A549 (cell line): ENCODE data around the gene LCN1. TPM values are rescaled to one million over a fixed set of nuclear protein-coding genes. Genes with fewer than 3 reads are reported as not detected.

Experiments
- ATAC-seq, 2 experiments: fragments of 200-7000 bp in 1 of 2; fragments of >200 bp in 1 of 2; cut with Nextera tagmentation in 1 of 2; cut with Tn5 transposase in 1 of 2; 3 replicates each; pipeline versions ENCODE4 v1.8.0 to v1.9.1; 2018 to 2020; ENCODE audit warnings: mild to moderate bottlenecking in 1 of 2, moderate library complexity in 1 of 2
- CTCF ChIA-PET: fragments of 300-600 bp; sonication (Branson Sonifier 250); formaldehyde crosslinking; extraction: SDS; loops from one replicate; lab custom pipeline; 2021; ENCODE audit warnings: antibody characterized with exemption, inconsistent platforms; lab: Yijun Ruan, JAX
- POLR2A ChIA-PET: fragments of 350-600 bp; formaldehyde crosslinking; extraction: SDS; loops from one replicate; lab custom pipeline; 2021; ENCODE audit warnings: antibody characterized with exemption, inconsistent platforms; lab: Yijun Ruan, JAX
- DNase-seq, 2 experiments: peaks; one replicate each; pipeline versions ENCODE4 v3.0.0 to v3.0.0-alpha.2; 2011 to 2016; ENCODE audit warnings: low read depth in 1 of 2, low spot score in 1 of 2
- FAIRE-seq: peaks from 2 replicates; lab custom pipeline; 2011; peaks lifted over from hg19 to GRCh38; lab: Jason Lieb, UNC
- H3K27ac ChIP-seq, 2 experiments: fragments of >200 bp; sonication (Bioruptor Twin); formaldehyde crosslinking; 3 replicates each; pipeline ENCODE4 v1.5.1; 2016 to 2017
- H3K4me1 ChIP-seq: fragments of >200 bp; sonication (Bioruptor Twin); formaldehyde crosslinking; 3 replicates; pipeline ENCODE4 v1.6.1; 2016
- H3K4me2 ChIP-seq: fragments of >200 bp; sonication (Bioruptor Twin); formaldehyde crosslinking; 3 replicates; pipeline ENCODE4 v1.6.1; 2016
- H3K4me3 ChIP-seq: fragments of >200 bp; sonication (Bioruptor Twin); formaldehyde crosslinking; 3 replicates; pipeline ENCODE4 v1.5.1; 2016
- H3K9me3 ChIP-seq: fragments of >200 bp; sonication (Bioruptor Twin); formaldehyde crosslinking; 3 replicates; pipeline ENCODE4 v1.6.1; 2016
- BHLHE40 ChIP-seq: IDR thresholded peaks from 2 replicates; pipeline ENCODE4 v1.6.1; 2012; ENCODE audit warnings: low read depth, low read length, inconsistent platforms
- CBX2 ChIP-seq: fragments of 200-600 bp; sonication (generic); IDR thresholded peaks from 2 replicates; pipeline ENCODE4 v1.6.1; 2016; ENCODE audit warnings: low read depth, mild to moderate bottlenecking, borderline replicate concordance
- CEBPB ChIP-seq, 2 experiments: fragments of >200 bp in 1 of 2; sonication (Bioruptor Twin) in 1 of 2; formaldehyde crosslinking in 1 of 2; IDR thresholded peaks; 2 replicates each; pipeline ENCODE4 v1.6.1; 2012 to 2016
- EHMT2 ChIP-seq: fragments of 200-600 bp; sonication (generic); IDR thresholded peaks from 2 replicates; pipeline ENCODE4 v1.6.1; 2016; ENCODE audit warnings: antibody characterized with exemption, low read depth, mild to moderate bottlenecking, moderate library complexity
- ESRRA ChIP-seq: fragments of 150-350 bp; IDR thresholded peaks from 2 replicates; pipeline ENCODE4 v1.6.1; 2014; ENCODE audit warnings: mild to moderate bottlenecking, low read length, borderline replicate concordance
- FOSL2 ChIP-seq, 2 experiments: fragments of 450-650 bp in 1 of 2; fragments of >200 bp in 1 of 2; sonication (Bioruptor Twin) in 1 of 2; formaldehyde crosslinking; IDR thresholded peaks; 2 replicates each; pipeline versions ENCODE4 v1.5.0 to v1.6.1; 2016 to 2020; ENCODE audit warnings: mild to moderate bottlenecking in 1 of 2, moderate library complexity in 1 of 2
- FOXS1 ChIP-seq: fragments of 250-450 bp; sonication (Bioruptor Pico); IDR thresholded peaks from 2 replicates; pipeline ENCODE4 v1.5.0; 2020; ENCODE audit warnings: mild to moderate bottlenecking, moderate library complexity
- HDAC2 ChIP-seq: fragments of 200-600 bp; sonication (generic); IDR thresholded peaks from 2 replicates; pipeline ENCODE4 v1.6.1; 2016
- HEYL ChIP-seq: fragments of 250-450 bp; sonication (Bioruptor Pico); IDR thresholded peaks from 2 replicates; pipeline ENCODE4 v1.8.0; 2021; ENCODE audit warnings: mild to moderate bottlenecking, moderate library complexity
- HOXA7 ChIP-seq: fragments of 250-450 bp; sonication (Bioruptor Pico); IDR thresholded peaks from 2 replicates; pipeline ENCODE4 v1.5.0; 2020; ENCODE audit warnings: mild to moderate bottlenecking, moderate library complexity
- HOXB5 ChIP-seq: fragments of 250-450 bp; sonication (Bioruptor Pico); IDR thresholded peaks from 2 replicates; pipeline ENCODE4 v1.5.0; 2020; ENCODE audit warnings: mild to moderate bottlenecking, moderate library complexity
- JUNB ChIP-seq: fragments of >200 bp; sonication (Bioruptor Twin); formaldehyde crosslinking; IDR thresholded peaks from 2 replicates; pipeline ENCODE4 v1.6.1; 2016
- KDM5A ChIP-seq: fragments of 200-600 bp; sonication (generic); IDR thresholded peaks from 2 replicates; pipeline ENCODE4 v1.6.1; 2016; ENCODE audit warnings: antibody characterized with exemption, mild to moderate bottlenecking
- MAFK ChIP-seq: fragments of 450-650 bp; IDR thresholded peaks from 2 replicates; pipeline ENCODE4 v1.6.1; 2014; ENCODE audit not compliant: partially characterized antibody
- MAZ ChIP-seq: fragments of 150-350 bp; IDR thresholded peaks from 2 replicates; pipeline ENCODE4 v1.6.1; 2014; ENCODE audit warnings: antibody characterized with exemption, low read depth, low read length, borderline replicate concordance
- MYC ChIP-seq: IDR thresholded peaks from 2 replicates; pipeline ENCODE4 v1.6.1; 2012; ENCODE audit warnings: mild to moderate bottlenecking, inconsistent platforms, low read length, improper control_type of control experiment, borderline replicate concordance
- NPAS2 ChIP-seq: fragments of 250-450 bp; sonication (Bioruptor Pico); IDR thresholded peaks from 2 replicates; pipeline ENCODE4 v1.8.0; 2022; ENCODE audit warnings: mild to moderate bottlenecking, moderate library complexity, borderline replicate concordance
- PHF8 ChIP-seq: fragments of 200-600 bp; sonication (generic); IDR thresholded peaks from 2 replicates; pipeline ENCODE4 v1.6.1; 2016; ENCODE audit warnings: low read depth, mild to moderate bottlenecking, antibody characterized with exemption, moderate library complexity, borderline replicate concordance
- RAD21 ChIP-seq, 2 experiments: fragments of >200 bp in 1 of 2; sonication (Bioruptor Twin) in 1 of 2; formaldehyde crosslinking in 1 of 2; IDR thresholded peaks in 1 of 2; conservative IDR thresholded peaks in 1 of 2; 2 replicates in 1 of 2; 3 replicates in 1 of 2; pipeline ENCODE4 v1.6.1; 2012 to 2018; ENCODE audit warnings: inconsistent platforms in 1 of 2
- RARB ChIP-seq: fragments of 250-450 bp; sonication (Bioruptor Pico); IDR thresholded peaks from 2 replicates; pipeline ENCODE4 v1.8.0; 2021; ENCODE audit warnings: mild to moderate bottlenecking, moderate library complexity
- RFX5 ChIP-seq: fragments of 450-650 bp; IDR thresholded peaks from 2 replicates; pipeline ENCODE4 v1.7.1; 2014; ENCODE audit warnings: antibody characterized with exemption, mild to moderate bottlenecking, moderate library complexity
- RNF2 ChIP-seq: fragments of 200-600 bp; sonication (generic); IDR thresholded peaks from 2 replicates; pipeline ENCODE4 v1.6.1; 2016; ENCODE audit warnings: low read depth, mild to moderate bottlenecking, antibody characterized with exemption, moderate library complexity, borderline replicate concordance
- SMC3 ChIP-seq: fragments of >200 bp; sonication (Bioruptor Twin); formaldehyde crosslinking; IDR thresholded peaks from 3 replicates; pipeline ENCODE4 v1.6.1; 2018; ENCODE audit warnings: inconsistent platforms
- ZFP36 ChIP-seq: fragments of 450-650 bp; IDR thresholded peaks from 2 replicates; pipeline ENCODE4 v1.6.1; 2014; ENCODE audit warnings: borderline replicate concordance; ENCODE audit not compliant: partially characterized antibody
- ZSCAN20 ChIP-seq: fragments of 250-450 bp; sonication (Bioruptor Pico); IDR thresholded peaks from 2 replicates; pipeline ENCODE4 v1.8.0; 2022; ENCODE audit warnings: mild to moderate bottlenecking, moderate library complexity
- WGBS: methylation state at CpG from one replicate; pipeline ENCODE4 v1.1.6; 2017; ENCODE audit errors: missing lambda C conversion rate; 5-methylcytosine and 5-hydroxymethylcytosine counted together
- polyA plus RNA-seq, 4 experiments: library from polyadenylated mRNA; depleted of rRNA in 3 of 4; stranded (reverse); fragments of >200 nt; fragmentation: RNase III in 1 of 4; extraction: RNeasy Plus Mini Kit Qiagen cat#74134 plus additional on column Dnase treatment in 1 of 4; gene quantifications; 2 replicates in 3 of 4; 3 replicates in 1 of 4; pipeline ENCODE4 v1.2.3, GENCODE V29; 2011 to 2017
- TF ChIP-seq, protein P1 (sequence below): fragments of 250-450 bp; sonication (Bioruptor Pico); IDR thresholded peaks from 2 replicates; pipeline ENCODE4 v1.5.0; 2020; ENCODE audit warnings: low read depth, mild to moderate bottlenecking, moderate library complexity
- TF ChIP-seq, protein P2 (sequence below): fragments of 450-650 bp; IDR thresholded peaks from 2 replicates; pipeline ENCODE4 v1.6.1; 2014; ENCODE audit warnings: antibody characterized with exemption
- TF ChIP-seq, protein P3 (sequence below): IDR thresholded peaks from 2 replicates; pipeline ENCODE4 v1.6.1; 2012
- TF ChIP-seq, protein P4 (sequence below): IDR thresholded peaks from 2 replicates; pipeline ENCODE4 v1.6.1; 2012; ENCODE audit warnings: low read depth, borderline replicate concordance

LCN1 gene
- polyA plus RNA-seq, 2 of the 4 experiments (the other 2 are of a cell fraction), result not detected

DNA sequence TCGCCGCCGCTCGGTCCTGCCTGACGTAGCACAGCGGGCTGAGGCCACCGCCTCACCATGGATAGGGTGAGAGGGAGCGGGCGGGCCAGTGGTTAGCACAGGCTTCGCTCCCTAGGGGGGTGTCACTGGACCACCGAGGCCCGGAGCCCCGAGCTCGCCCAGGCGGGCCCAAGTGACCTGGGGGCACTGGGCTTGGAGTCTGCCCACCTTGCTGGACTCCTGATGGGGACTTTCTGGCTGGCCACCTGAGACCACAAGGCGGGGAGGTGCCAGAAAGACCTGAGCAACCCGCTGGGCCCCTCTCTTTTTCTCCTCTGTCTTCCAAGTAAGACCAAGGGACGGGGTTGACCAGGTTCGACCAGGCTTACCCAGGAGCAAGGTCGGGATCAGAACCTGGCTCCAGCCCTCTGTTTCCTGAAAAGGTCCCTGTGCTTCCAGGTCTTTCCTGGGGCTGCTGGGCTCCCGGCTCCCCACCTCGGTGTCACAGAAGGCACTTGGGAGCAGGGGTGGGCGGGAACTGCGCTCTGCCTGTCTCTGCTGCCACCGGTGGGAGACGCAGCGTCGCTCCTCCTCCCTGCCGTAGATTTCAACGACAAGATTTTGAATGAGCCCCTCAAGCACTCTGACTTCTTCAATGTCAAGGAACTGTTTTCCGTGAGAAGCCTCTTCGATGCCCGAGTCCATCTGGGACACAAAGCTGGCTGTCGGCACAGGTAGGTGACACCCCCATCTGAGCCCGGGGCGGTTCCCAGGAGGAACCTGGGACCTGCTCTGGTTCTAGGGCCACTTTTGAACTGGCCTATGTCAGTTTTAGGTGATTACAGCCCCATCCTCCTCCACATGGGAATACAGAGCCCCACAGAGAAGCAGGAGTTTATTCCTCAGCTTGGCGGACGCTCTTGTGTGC lies 19.7 kb upstream of the LCN1 start:
- POLR2A ChIA-PET, result no interaction called here
- CTCF ChIA-PET, result interaction anchor here (1.0 to 1.5 kb wide), 3 partner anchors 12 to 50 kb away, joined by 3 to 4 read pairs (median 3); no protein-coding TSS in a partner anchor
- H3K4me2 ChIP-seq, result peak overlapping the region; percentile 84
- TF ChIP-seq MAZ, result no peak
- 0 out of 2 replicates have a peak, but pooled peaks have one; percentile 28 for TF ChIP-seq BHLHE40
- no peak for TF ChIP-seq JUNB
- no peak for TF ChIP-seq RNF2
- no peak for TF ChIP-seq HOXA7 (CRISPR knock-in tag)
- TF ChIP-seq, all 56 proteins: peak for 1
- ATAC-seq, result peak; percentile 44 to 79
- WGBS, result 55% methylated on average over 26 of the region's 38 CpGs
- DNase-seq, result peak; percentile 71 to 83
- H3K27ac ChIP-seq, result peak overlapping the region; percentile 99
- H3K4me3 ChIP-seq, result peak overlapping the region; percentile 100
- H3K4me1 ChIP-seq, result peaks cover 17% of the 10 kb centered on the region
- no peak for FAIRE-seq
- no peaks in the 10 kb centered on the region for H3K9me3 ChIP-seq

DNA sequence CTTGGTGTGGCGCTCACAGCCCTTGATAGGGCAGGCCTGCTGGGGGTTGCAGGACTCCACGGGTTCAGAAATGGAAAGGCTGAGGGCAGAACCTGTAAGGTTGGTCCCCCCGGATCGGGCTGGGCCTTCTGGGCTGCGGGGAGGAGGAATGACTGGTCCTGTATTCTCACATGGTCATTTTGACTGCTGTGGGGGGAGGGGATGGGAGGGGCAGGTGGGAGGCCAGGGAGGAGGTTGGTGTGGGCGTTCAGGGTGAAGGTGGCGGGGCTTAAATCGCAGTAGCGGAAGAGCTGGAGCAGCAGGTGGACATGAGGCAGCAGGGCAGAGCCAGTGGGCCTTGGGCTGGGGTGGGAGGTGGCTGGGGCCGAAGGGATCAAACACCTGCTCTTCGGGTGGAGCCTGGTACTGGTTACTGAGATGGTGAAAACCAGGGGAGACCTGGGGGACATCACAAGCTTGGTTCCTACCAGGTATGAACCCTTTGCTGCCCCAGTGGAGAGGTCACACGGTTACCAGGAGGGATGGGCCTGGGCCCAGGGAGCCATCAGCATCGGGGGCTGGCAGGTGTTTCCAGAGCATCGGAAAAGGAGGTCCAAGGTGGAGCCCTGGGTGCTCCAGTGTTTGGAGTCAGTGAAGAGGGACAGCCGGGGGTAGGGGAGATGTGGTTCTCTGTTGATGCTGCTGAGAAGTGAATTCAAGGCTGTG lies 18.9 kb upstream of the LCN1 start:
- POLR2A ChIA-PET, result no interaction called here

DNA sequence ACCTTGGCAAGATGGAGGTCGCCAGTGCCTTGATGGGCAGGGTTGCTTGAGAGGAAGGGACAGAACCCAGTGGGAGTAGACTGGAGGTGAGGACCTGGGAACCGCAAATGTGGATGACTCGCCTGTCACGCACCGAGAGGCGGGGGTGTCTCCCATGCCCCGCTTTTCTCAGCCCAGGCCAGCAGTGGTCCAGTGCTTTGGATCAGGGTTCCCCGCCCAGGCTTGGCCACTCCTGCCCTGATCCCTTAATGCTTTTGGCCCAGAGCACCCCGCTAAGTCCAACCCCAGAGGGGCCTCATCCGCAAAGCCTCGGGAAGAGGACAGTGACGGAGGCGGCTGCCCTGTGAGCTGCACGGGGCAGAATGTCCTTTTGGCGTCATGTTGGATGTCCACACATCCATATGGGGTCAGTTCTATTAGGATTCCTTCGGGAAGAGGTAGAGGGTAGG lies 18.3 kb upstream of the LCN1 start:
- 91% methylated on average over 16 of the region's 16 CpGs for WGBS
- H3K9me3 ChIP-seq, result no peaks in the 10 kb centered on the region
- DNase-seq, result no peak
- CTCF ChIA-PET, result interaction anchor here (1.0 to 2.2 kb wide), 3 partner anchors 10 to 49 kb away, joined by 3 to 12 read pairs (median 4); no protein-coding TSS in a partner anchor
- peak overlapping the region; percentile 84; the same call in 1 of the 3 replicates for H3K4me2 ChIP-seq
- H3K4me3 ChIP-seq, result no peak overlapping the region
- FAIRE-seq, result no peak
- peaks cover 17% of the 10 kb centered on the region for H3K4me1 ChIP-seq
- H3K27ac ChIP-seq, result no peak overlapping the region
- TF ChIP-seq RAD21 (conservative IDR thresholded peaks at IDR 0.05 in 1 of 2, IDR thresholded peaks at IDR 0.05 in 1 of 2) (no peak), RNF2 (no peak), CEBPB (IDR thresholded peaks at IDR 0.05) (no peak), KDM5A (no peak), MYC (no peak), HEYL (no peak), MAZ (no peak), EHMT2 (no peak), NPAS2 (CRISPR knock-in tag) (no peak), MAFK (no peak), RARB (no peak), CBX2 (no peak), RFX5 (no peak)
- TF ChIP-seq, protein P1, sequence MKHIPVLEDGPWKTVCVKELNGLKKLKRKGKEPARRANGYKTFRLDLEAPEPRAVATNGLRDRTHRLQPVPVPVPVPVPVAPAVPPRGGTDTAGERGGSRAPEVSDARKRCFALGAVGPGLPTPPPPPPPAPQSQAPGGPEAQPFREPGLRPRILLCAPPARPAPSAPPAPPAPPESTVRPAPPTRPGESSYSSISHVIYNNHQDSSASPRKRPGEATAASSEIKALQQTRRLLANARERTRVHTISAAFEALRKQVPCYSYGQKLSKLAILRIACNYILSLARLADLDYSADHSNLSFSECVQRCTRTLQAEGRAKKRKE (CRISPR knock-in tag), result no peak
- TF ChIP-seq, all 56 proteins: peak for 0
- ATAC-seq, result no peak
- POLR2A ChIA-PET, result no interaction called here

More for the DNA sequence above, 18.9 kb upstream of the LCN1 start:
- Histone ChIP-seq H3K4me2 (peak overlapping the region; percentile 84), H3K4me1 (peaks cover 17% of the 10 kb centered on the region), H3K9me3 (no peaks in the 10 kb centered on the region), H3K4me3 (peak overlapping the region; percentile 100; the same call in 2 of the 3 replicates), H3K27ac (no peak overlapping the region; a peak in 2 of 6 replicates)
- TF ChIP-seq, protein P2, sequence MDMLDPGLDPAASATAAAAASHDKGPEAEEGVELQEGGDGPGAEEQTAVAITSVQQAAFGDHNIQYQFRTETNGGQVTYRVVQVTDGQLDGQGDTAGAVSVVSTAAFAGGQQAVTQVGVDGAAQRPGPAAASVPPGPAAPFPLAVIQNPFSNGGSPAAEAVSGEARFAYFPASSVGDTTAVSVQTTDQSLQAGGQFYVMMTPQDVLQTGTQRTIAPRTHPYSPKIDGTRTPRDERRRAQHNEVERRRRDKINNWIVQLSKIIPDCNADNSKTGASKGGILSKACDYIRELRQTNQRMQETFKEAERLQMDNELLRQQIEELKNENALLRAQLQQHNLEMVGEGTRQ, result no peak
- TF ChIP-seq ZFP36 (no peak), FOXS1 (no peak), PHF8 (no peak), BHLHE40 (no peak), ZSCAN20 (CRISPR knock-in tag) (no peak), JUNB (no peak), KDM5A (no peak), HEYL (no peak), CEBPB (IDR thresholded peaks at IDR 0.05) (no peak), RARB (no peak), ESRRA (no peak), HDAC2 (no peak), HOXB5 (CRISPR knock-in tag) (no peak), FOSL2 (IDR thresholded peaks at IDR 0.05) (no peak), FOSL2 (CRISPR knock-in tag; IDR thresholded peaks at IDR 0.05) (no peak), SMC3 (no peak)
- TF ChIP-seq, protein P3, sequence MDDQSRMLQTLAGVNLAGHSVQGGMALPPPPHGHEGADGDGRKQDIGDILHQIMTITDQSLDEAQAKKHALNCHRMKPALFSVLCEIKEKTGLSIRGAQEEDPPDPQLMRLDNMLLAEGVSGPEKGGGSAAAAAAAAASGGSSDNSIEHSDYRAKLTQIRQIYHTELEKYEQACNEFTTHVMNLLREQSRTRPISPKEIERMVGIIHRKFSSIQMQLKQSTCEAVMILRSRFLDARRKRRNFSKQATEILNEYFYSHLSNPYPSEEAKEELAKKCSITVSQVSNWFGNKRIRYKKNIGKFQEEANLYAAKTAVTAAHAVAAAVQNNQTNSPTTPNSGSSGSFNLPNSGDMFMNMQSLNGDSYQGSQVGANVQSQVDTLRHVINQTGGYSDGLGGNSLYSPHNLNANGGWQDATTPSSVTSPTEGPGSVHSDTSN, result no peak
- TF ChIP-seq, protein P4, sequence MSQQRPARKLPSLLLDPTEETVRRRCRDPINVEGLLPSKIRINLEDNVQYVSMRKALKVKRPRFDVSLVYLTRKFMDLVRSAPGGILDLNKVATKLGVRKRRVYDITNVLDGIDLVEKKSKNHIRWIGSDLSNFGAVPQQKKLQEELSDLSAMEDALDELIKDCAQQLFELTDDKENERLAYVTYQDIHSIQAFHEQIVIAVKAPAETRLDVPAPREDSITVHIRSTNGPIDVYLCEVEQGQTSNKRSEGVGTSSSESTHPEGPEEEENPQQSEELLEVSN, result no peak
- DNase-seq (no peak), ATAC-seq (no peak), FAIRE-seq (no peak)
- CTCF ChIA-PET, result interaction anchor here (1.0 to 1.5 kb wide), 3 partner anchors 11 to 49 kb away, joined by 3 to 4 read pairs (median 3); no protein-coding TSS in a partner anchor
- WGBS, result 98% methylated on average over 14 of the region's 15 CpGs
